Loucy (cell line): ENCODE measurements around the gene FZD10.

Source experiments
- EZH2phosphoT487 ChIP-seq: fragments of 200-600 bp; IDR thresholded peaks from 2 replicates; pipeline ENCODE4 v1.6.1; 2018; ENCODE audit warnings: antibody characterized with exemption, mild to moderate bottlenecking, moderate library complexity, borderline replicate concordance
- TF ChIP-seq, protein P1 (sequence below): fragments of 200-600 bp; sonication (generic); conservative IDR thresholded peaks from 2 replicates; pipeline ENCODE4 v1.5.1; 2014; ENCODE audit warnings: mild to moderate bottlenecking, antibody characterized with exemption, low read length

GRCh38 chr12:130157998-130158753 is 4.1 kb upstream of the FZD10 start:
- no peak for TF ChIP-seq EZH2phosphoT487
- TF ChIP-seq, protein P1, sequence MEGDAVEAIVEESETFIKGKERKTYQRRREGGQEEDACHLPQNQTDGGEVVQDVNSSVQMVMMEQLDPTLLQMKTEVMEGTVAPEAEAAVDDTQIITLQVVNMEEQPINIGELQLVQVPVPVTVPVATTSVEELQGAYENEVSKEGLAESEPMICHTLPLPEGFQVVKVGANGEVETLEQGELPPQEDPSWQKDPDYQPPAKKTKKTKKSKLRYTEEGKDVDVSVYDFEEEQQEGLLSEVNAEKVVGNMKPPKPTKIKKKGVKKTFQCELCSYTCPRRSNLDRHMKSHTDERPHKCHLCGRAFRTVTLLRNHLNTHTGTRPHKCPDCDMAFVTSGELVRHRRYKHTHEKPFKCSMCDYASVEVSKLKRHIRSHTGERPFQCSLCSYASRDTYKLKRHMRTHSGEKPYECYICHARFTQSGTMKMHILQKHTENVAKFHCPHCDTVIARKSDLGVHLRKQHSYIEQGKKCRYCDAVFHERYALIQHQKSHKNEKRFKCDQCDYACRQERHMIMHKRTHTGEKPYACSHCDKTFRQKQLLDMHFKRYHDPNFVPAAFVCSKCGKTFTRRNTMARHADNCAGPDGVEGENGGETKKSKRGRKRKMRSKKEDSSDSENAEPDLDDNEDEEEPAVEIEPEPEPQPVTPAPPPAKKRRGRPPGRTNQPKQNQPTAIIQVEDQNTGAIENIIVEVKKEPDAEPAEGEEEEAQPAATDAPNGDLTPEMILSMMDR: no peak
